GM19193 (cell line): ENCODE results near the gene ZNF830.

Experiments
- POLR2A ChIP-seq: IDR thresholded peaks from 4 replicates; pipeline ENCODE4 v1.6.1; 2011; ENCODE audit not compliant: insufficient read depth, insufficient read length; ENCODE audit errors: extremely low read depth

Gene ZNF830

GRCh38 chr17:35003778-35004177 is 42.4 kb downstream of the ZNF830 start:
- TF ChIP-seq POLR2A, result no peak

- no peak for TF ChIP-seq POLR2A
These were observed 45.0 kb downstream of the ZNF830 start for GRCh38 chr17:35006345-35006744.

GRCh38 chr17:35006961-35007360 is 45.6 kb downstream of the ZNF830 start:
- no peak for TF ChIP-seq POLR2A

- no peak for TF ChIP-seq POLR2A
These were observed 48.8 kb downstream of the ZNF830 start for GRCh38 chr17:35010093-35010492.

GRCh38 chr17:35011671-35012216 is 50.4 kb downstream of the ZNF830 start:
- no peak for TF ChIP-seq POLR2A
